ENCODE results near the gene KIF1B. TPM values are rescaled to one million over a fixed set of nuclear protein-coding genes. Genes with fewer than 3 reads are reported as not detected.

Gene KIF1B
- total RNA-seq, 2 donors from 2014 or later: 39.7 to 47.4 TPM

- intact Hi-C loops (cut with DNase I): no loop called here
- no peak overlapping the region for H3K4me3 ChIP-seq
- TF ChIP-seq, protein P1, sequence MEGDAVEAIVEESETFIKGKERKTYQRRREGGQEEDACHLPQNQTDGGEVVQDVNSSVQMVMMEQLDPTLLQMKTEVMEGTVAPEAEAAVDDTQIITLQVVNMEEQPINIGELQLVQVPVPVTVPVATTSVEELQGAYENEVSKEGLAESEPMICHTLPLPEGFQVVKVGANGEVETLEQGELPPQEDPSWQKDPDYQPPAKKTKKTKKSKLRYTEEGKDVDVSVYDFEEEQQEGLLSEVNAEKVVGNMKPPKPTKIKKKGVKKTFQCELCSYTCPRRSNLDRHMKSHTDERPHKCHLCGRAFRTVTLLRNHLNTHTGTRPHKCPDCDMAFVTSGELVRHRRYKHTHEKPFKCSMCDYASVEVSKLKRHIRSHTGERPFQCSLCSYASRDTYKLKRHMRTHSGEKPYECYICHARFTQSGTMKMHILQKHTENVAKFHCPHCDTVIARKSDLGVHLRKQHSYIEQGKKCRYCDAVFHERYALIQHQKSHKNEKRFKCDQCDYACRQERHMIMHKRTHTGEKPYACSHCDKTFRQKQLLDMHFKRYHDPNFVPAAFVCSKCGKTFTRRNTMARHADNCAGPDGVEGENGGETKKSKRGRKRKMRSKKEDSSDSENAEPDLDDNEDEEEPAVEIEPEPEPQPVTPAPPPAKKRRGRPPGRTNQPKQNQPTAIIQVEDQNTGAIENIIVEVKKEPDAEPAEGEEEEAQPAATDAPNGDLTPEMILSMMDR (IDR thresholded peaks at IDR 0.05): no peak
- no peak for DNase-seq
- H3K9ac ChIP-seq (ENCODE audit: low read depth in 2 of 2, low read length in 2 of 2): no peak overlapping the region
- no peaks in the 10 kb centered on the region for H3K27me3 ChIP-seq
- H3K36me3 ChIP-seq: peaks cover 2% of the 10 kb centered on the region
- H3K27ac ChIP-seq: no peak overlapping the region
- H3K9me3 ChIP-seq: no peaks in the 10 kb centered on the region
- H3K4me1 ChIP-seq: no peaks in the 10 kb centered on the region
These were observed 92.0 kb downstream of the KIF1B start for GRCh38 chr1:10302416-10302815.

- TF ChIP-seq, protein P1 (IDR thresholded peaks at IDR 0.05): no peak
- Histone ChIP-seq H3K4me1 (no peaks in the 10 kb centered on the region), H3K9me3 (no peaks in the 10 kb centered on the region), H3K27me3 (no peaks in the 10 kb centered on the region), H3K27ac (no peak overlapping the region), H3K9ac (ENCODE audit: low read depth in 2 of 2, low read length in 2 of 2) (no peak overlapping the region), H3K36me3 (peaks cover 2% of the 10 kb centered on the region), H3K4me3 (no peak overlapping the region)
- no peak for DNase-seq
- intact Hi-C loops (cut with DNase I): no loop called here
These were observed 93.9 kb downstream of the KIF1B start for GRCh38 chr1:10304295-10304694.

DNA sequence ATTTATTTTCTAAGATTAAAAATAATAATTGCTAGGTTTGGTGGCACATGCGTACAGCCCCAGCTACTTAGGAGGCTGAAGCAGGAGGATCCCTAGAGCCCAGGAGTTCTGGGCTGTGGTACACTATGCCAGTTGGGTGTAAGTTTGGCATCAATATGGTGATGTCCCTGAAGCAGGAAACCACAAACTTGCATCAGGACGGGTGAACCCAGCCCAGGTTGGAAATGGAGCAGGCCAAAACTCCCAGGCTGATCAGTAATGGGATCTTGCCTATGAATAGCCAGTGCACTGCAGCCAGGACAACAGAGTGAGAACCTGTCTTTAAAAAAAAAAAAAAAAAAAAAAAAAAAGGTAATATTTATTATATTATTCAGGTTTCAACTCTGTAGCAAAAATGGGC, 96.1 kb downstream of the KIF1B start:
- intact Hi-C loops (cut with DNase I): no loop called here

DNA sequence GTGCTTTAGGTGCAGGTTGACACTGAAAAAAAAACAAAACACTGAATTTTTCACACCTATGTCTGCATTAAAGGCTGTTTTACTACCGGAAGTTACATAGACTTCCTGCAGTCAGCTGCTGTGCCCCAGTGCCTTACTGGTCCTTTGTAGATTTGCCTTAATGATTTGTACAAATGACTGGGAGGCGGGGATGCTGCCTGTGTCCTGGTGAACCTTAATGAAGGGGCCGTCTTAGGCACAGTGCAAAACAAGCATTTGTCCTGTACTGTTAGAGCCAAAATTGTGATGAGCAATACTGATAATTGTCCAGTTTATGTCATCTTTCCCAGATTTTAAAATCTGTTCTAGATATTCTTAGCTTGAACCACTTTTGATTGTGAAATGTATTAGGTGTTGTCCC, 97.6 kb downstream of the KIF1B start:
- H3K9me3 ChIP-seq: no peaks in the 10 kb centered on the region
- TF ChIP-seq, protein P1 (IDR thresholded peaks at IDR 0.05): no peak
- H3K4me1 ChIP-seq: no peaks in the 10 kb centered on the region
- no peak for DNase-seq
- no peaks in the 10 kb centered on the region for H3K27me3 ChIP-seq
- H3K4me3 ChIP-seq: no peak overlapping the region
- intact Hi-C loops (cut with DNase I): no loop called here
- no peak overlapping the region for H3K27ac ChIP-seq
- H3K36me3 ChIP-seq: peaks cover 2% of the 10 kb centered on the region
- H3K9ac ChIP-seq (ENCODE audit: low read depth in 2 of 2, low read length in 2 of 2): no peak overlapping the region

More for the DNA sequence above, 96.1 kb downstream of the KIF1B start:
- Histone ChIP-seq H3K36me3 (peaks cover 2% of the 10 kb centered on the region), H3K4me3 (no peak overlapping the region), H3K27ac (no peak overlapping the region), H3K27me3 (no peaks in the 10 kb centered on the region), H3K9ac (ENCODE audit: low read depth in 2 of 2, low read length in 2 of 2) (no peak overlapping the region), H3K9me3 (no peaks in the 10 kb centered on the region), H3K4me1 (no peaks in the 10 kb centered on the region)
- TF ChIP-seq, protein P1 (IDR thresholded peaks at IDR 0.05): no peak
- no peak for DNase-seq

DNA sequence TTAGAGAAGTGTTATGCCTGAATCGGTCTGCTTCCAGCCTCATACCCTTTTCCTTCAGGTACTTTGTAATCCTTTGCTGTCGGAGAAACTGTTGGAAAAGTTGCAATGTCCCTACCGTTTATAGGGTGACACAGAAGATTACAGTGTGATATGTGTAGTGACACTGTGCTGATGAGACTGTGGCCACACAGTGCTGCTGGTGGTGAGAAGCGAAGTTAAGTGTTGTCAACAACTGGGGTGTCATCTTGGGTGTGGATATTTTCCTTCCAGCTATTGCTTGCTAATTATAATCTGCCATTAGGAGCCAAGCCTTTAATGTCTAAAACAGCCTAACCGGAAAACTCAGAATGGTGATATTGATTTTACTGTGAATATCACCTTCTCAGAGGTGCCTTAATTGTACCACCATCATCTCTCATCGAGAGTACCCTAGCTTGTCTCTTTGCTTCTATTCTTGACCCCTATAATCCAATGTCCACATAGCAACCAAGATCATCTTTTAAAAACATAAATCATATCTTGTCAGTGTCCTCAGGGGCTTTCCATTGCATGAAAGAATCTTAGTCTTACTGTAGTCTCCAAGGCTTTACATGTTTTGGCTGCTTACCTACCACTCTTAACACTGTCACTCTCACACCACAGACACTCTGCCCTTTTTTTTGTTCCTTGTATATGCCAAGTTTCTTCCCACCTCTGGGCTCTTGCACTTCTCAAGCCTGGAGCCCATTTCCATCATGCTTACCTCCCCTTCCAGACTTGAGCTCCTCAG, 99.1 kb downstream of the KIF1B start:
- no peak for DNase-seq
- no peaks in the 10 kb centered on the region for H3K4me1 ChIP-seq
- TF ChIP-seq, protein P1 (IDR thresholded peaks at IDR 0.05): no peak
- no peak overlapping the region for H3K4me3 ChIP-seq
- peaks cover 2% of the 10 kb centered on the region for H3K36me3 ChIP-seq
- H3K27me3 ChIP-seq: no peaks in the 10 kb centered on the region
- no peak overlapping the region for H3K27ac ChIP-seq
- no peaks in the 10 kb centered on the region for H3K9me3 ChIP-seq
- no peak overlapping the region for H3K9ac ChIP-seq (ENCODE audit: low read depth in 2 of 2, low read length in 2 of 2)
- intact Hi-C loops (cut with DNase I): no loop called here
